GM12878 (cell line): ENCODE measurements around the gene GSTCD.

ENCODE experiments used
- FOXK2 ChIP-seq: fragments of 450-650 bp; IDR thresholded peaks from 2 replicates; pipeline ENCODE4 v1.6.1; 2017; ENCODE audit warnings: mild to moderate bottlenecking, moderate library complexity
- NFIC ChIP-seq: IDR thresholded peaks from 2 replicates; pipeline ENCODE4 v1.6.1; 2012; ENCODE audit warnings: low read depth, mild to moderate bottlenecking, inconsistent platforms, low read length, moderate library complexity
- POLR2AphosphoS2 ChIP-seq: IDR thresholded peaks from 2 replicates; pipeline ENCODE4 v1.6.1; 2011; ENCODE audit warnings: low read depth, mild to moderate bottlenecking, low read length, improper control_type of control experiment, moderate library complexity
- SREBF2 ChIP-seq: IDR thresholded peaks from 2 replicates; pipeline ENCODE4 v1.6.1; 2012; ENCODE audit warnings: mild to moderate bottlenecking, low read length
- YY1 ChIP-seq: IDR thresholded peaks from 2 replicates; pipeline ENCODE4 v1.6.1; 2011; ENCODE audit warnings: low read depth, mild to moderate bottlenecking, low read length
- TF ChIP-seq, protein P1 (sequence below): IDR thresholded peaks from 2 replicates; pipeline ENCODE4 v1.6.1; 2012; ENCODE audit warnings: low read depth, low read length, improper control_type of control experiment

DNA sequence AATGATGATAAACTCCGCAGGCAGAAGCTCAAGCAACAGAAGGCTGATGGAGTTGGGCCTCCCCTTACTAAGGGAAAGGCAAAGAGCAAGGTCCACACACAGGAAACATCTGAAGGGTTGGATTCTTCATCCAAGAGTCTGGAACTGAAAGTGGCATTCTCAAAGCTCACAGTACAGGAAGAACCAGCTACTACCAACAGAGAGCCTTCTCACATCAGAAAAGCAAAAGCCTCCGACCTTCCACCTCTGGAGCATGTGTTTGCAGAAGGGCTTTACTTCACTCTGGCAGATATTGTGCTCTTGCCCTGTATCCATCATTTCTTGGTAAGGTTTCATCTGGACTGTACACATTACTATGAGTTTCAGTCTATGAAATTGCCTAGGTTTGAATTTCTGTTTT is 10.6 kb downstream of the GSTCD start:
- TF ChIP-seq, protein P1, sequence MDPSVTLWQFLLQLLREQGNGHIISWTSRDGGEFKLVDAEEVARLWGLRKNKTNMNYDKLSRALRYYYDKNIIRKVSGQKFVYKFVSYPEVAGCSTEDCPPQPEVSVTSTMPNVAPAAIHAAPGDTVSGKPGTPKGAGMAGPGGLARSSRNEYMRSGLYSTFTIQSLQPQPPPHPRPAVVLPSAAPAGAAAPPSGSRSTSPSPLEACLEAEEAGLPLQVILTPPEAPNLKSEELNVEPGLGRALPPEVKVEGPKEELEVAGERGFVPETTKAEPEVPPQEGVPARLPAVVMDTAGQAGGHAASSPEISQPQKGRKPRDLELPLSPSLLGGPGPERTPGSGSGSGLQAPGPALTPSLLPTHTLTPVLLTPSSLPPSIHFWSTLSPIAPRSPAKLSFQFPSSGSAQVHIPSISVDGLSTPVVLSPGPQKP = no peak
- TF ChIP-seq FOXK2 = no peak
- TF ChIP-seq YY1 = no peak
- TF ChIP-seq NFIC = no peak
- TF ChIP-seq POLR2AphosphoS2 = no peak
- no peak for TF ChIP-seq SREBF2
